ENCODE results near the gene CZIB.
"Not testable (repeated sequence)": the region's sequence is repeated elsewhere in the genome, so short reads cannot be mapped to it uniquely, and the experiment has no call there.

The CZIB gene

GRCh38 chr1:53218201-53218600 lies 2.2 kb downstream of the CZIB start:
- no peak overlapping the region for H3K4me3 ChIP-seq (ENCODE audit: low read depth, low read length)
- TF ChIP-seq CTCF (IDR thresholded peaks at IDR 0.05; ENCODE audit: low read depth, low read length), result no peak
- DNase-seq (ENCODE audit: low read depth, low spot score), result no peak
- in situ Hi-C loops (cut with HindIII; ENCODE audit: low sequenced_read_pairs), result no loop called here

DNA sequence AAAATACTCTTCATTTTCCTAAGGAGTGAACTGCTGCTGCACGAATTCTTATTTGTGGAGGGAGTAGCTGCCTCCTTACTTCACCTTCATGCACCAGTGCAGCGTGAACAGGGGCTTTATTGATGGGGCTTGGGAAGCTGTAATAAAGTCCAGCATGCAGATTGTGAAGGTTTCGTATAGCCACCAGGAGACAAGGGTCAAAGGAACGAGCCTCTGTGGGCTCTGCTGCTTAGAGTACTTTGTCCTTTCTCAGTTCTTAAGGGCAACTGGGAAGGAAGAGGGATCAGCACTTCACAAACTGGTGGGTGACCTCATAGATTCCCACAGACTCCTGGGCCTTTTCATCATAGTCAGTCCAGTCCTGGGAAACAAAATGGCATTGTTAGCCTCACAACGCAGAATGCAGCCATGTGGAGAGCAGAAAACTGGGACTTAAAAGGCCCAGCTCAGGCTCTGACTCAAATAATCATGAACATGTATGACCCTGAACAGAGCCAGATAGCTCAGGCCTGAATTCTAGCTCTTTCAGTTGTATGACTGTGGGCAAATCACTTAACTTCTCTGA lies 6.0 kb downstream of the CZIB start:
- H3K4me3 ChIP-seq (ENCODE audit: low read depth, low read length), result no peak overlapping the region
- in situ Hi-C loops (cut with HindIII; ENCODE audit: low sequenced_read_pairs), result no loop called here
- TF ChIP-seq CTCF (IDR thresholded peaks at IDR 0.05; ENCODE audit: low read depth, low read length), result no peak
- DNase-seq (ENCODE audit: low read depth, low spot score), result no peak

DNA sequence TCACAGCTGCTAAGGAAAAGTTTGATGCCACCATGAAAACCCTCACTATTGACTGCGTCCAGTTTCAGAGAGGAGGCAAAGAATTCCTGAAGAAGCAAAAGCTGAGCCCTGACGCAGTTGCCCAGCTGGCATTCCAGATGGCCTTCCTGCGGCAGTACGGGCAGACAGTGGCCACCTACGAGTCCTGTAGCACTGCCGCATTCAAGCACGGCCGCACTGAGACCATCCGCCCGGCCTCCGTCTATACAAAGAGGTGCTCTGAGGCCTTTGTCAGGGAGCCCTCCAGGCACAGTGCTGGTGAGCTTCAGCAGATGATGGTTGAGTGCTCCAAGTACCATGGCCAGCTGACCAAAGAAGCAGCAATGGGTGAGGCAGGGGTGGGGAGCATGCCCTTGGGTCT lies 9.5 kb downstream of the CZIB start:
- no peak for DNase-seq (ENCODE audit: low read depth, low spot score)

DNA sequence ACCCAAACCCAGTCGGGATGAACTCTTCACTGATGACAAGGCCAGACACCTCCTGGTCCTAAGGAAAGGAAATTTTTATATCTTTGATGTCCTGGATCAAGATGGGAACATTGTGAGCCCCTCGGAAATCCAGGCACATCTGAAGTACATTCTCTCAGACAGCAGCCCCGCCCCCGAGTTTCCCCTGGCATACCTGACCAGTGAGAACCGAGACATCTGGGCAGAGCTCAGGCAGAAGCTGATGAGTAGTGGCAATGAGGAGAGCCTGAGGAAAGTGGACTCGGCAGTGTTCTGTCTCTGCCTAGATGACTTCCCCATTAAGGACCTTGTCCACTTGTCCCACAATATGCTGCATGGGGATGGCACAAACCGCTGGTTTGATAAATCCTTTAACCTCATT lies 10.1 kb downstream of the CZIB start:
- in situ Hi-C loops (cut with HindIII; ENCODE audit: low sequenced_read_pairs), result no loop called here
- no peak for DNase-seq (ENCODE audit: low read depth, low spot score)
- no peak for TF ChIP-seq CTCF (IDR thresholded peaks at IDR 0.05; ENCODE audit: low read depth, low read length)

More for the DNA sequence above, 9.5 kb downstream of the CZIB start:
- TF ChIP-seq CTCF (IDR thresholded peaks at IDR 0.05; ENCODE audit: low read depth, low read length), result no peak
- H3K4me3 ChIP-seq (ENCODE audit: low read depth, low read length), result no peak overlapping the region
- in situ Hi-C loops (cut with HindIII; ENCODE audit: low sequenced_read_pairs), result no loop called here

DNA sequence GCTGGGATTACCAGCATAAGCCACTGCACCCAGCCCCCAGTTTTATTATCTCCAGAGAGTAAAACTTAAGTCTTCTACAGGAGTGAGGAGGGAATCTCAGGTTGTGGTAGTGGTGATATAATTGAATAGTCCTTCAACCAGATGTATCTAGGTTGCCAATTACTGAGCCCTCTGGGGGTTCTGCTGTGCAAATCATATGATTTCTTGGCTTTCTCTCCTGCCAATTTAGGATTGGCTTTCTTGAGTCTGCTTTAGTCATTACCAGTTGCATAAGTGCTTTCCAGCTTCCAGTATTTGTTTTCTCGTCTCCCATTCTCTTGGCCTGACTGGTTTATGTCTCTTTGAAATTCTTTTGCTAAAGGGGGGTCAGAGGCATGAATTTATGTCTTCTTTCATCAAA lies 12.7 kb downstream of the CZIB start:
- in situ Hi-C loops (cut with HindIII; ENCODE audit: low sequenced_read_pairs), result no loop called here
- DNase-seq (ENCODE audit: low read depth, low spot score), result no peak
- TF ChIP-seq CTCF (IDR thresholded peaks at IDR 0.05; ENCODE audit: low read depth, low read length), result no peak
- no peak overlapping the region for H3K4me3 ChIP-seq (ENCODE audit: low read depth, low read length)

More for the DNA sequence above, 10.1 kb downstream of the CZIB start:
- H3K4me3 ChIP-seq (ENCODE audit: low read depth, low read length), result no peak overlapping the region

DNA sequence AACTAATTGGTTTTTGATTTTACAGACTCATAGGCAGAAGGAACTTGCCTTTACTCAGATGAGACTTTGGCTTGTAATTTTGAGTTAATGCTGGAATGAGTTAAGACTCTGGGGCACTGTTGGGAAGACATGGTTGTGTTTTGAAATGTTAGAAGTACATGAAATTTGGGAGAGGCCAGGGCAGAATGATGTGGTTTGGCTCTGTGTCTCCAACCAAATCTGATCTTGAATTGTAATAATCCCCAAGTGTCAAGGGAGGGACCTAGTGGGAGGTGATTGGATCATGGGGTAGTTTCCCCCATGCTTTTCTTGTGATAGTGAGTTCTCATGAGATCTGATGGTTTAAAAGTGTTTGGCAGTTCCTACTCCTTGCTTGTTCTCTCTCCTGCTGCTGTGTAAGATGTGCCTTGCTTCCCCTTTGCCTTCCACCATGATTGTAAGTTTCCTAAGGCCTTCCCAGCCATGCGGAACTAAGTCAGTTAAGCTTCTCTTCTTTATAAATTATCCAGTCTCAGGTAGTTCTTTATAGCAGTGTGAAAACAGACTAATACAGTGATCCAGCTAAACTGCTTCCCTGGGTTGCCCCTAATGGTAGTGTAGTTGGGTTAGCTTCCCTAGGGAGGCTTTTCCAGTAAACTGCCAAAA lies 13.6 kb downstream of the CZIB start:
- in situ Hi-C loops (cut with HindIII; ENCODE audit: low sequenced_read_pairs), result no loop called here
- no peak overlapping the region for H3K4me3 ChIP-seq (ENCODE audit: low read depth, low read length)
- no peak for TF ChIP-seq CTCF (IDR thresholded peaks at IDR 0.05; ENCODE audit: low read depth, low read length)
- no peak for DNase-seq (ENCODE audit: low read depth, low spot score)

- in situ Hi-C loops (cut with HindIII; ENCODE audit: low sequenced_read_pairs); H3K4me3 ChIP-seq (ENCODE audit: low read depth, low read length); DNase-seq (ENCODE audit: low read depth, low spot score): not testable (repeated sequence)
Observed at GRCh38 chr1:53206083-53206685, 14.2 kb downstream of the CZIB start.

DNA sequence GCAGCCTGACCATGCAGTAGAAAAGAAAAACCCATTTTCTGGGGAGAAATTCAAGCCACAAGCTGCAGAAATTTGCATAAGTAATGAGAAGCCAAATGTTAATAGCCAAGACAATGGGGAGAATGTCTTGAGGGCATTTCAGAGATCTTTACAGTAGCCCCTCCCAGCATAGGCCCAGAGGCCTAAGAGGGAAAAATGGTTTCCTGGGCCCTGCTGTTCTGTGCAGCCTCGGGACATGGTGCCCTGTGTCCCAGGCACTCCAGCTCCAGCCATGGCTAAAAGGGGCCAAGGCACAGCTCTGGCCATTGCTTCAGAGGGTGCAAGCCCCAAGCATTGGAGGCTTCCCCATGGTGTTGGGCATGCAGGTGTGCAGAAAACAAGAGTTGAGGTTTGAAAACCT lies 14.9 kb downstream of the CZIB start:
- in situ Hi-C loops (cut with HindIII; ENCODE audit: low sequenced_read_pairs); H3K4me3 ChIP-seq (ENCODE audit: low read depth, low read length); DNase-seq (ENCODE audit: low read depth, low spot score): not testable (repeated sequence)

All from astrocyte of the spinal cord (primary cell).